IPS-18c (cell line): ENCODE results near the gene SBDS.
"Not testable (repeated sequence)": the region's sequence is repeated elsewhere in the genome, so short reads cannot be mapped to it uniquely, and the experiment has no call there.

Experiments
- H3K4me3 ChIP-seq: 2 replicates; pipeline ENCODE4 v1.7.0; 2013; ENCODE audit warnings: low read depth, mild to moderate bottlenecking, low read length, moderate library complexity; ENCODE audit not compliant: insufficient read depth
- H3K9me3 ChIP-seq: one replicate; pipeline ENCODE4 v1.6.1; 2013; ENCODE audit warnings: mild to moderate bottlenecking, low read length, moderate library complexity; ENCODE audit not compliant: control insufficient read depth, insufficient read depth

Gene SBDS

GRCh38 chr7:66995050-66995776 is at the start of gene SBDS:
Gene SBDS (minus strand): TSS chr7:66995586. CDS start chr7:66995417, 169 bp downstream.
- not testable (repeated sequence) for H3K9me3 ChIP-seq
- H3K4me3 ChIP-seq = peak within 1 kb of the TSS; percentile 75

- H3K9me3 ChIP-seq, H3K4me3 ChIP-seq: not testable (repeated sequence)
Measured at GRCh38 chr7:67043559-67043930, 48.2 kb upstream of the SBDS start.

GRCh38 chr7:67042781-67043558 is 47.6 kb upstream of the SBDS start:
- H3K4me3 ChIP-seq = not testable (repeated sequence)

GRCh38 chr7:67040832-67041231 is 45.4 kb upstream of the SBDS start:
- H3K4me3 ChIP-seq, H3K9me3 ChIP-seq: not testable (repeated sequence)

More at GRCh38 chr7:67042781-67043558, 47.6 kb upstream of the SBDS start:
- H3K9me3 ChIP-seq = not testable (repeated sequence)

- not testable (repeated sequence) for H3K4me3 ChIP-seq, H3K9me3 ChIP-seq
Measured at GRCh38 chr7:67036432-67037395, 41.3 kb upstream of the SBDS start.

- H3K9me3 ChIP-seq = no peaks in the 10 kb centered on the region
- no peak overlapping the region for H3K4me3 ChIP-seq
Measured at GRCh38 chr7:67033251-67033650, 37.9 kb upstream of the SBDS start.

- not testable (repeated sequence) for H3K4me3 ChIP-seq, H3K9me3 ChIP-seq
Measured at GRCh38 chr7:67031685-67032084, 36.3 kb upstream of the SBDS start.

- not testable (repeated sequence) for H3K4me3 ChIP-seq, H3K9me3 ChIP-seq
Measured at GRCh38 chr7:67025459-67025858, 30.1 kb upstream of the SBDS start.

- no peaks in the 10 kb centered on the region for H3K9me3 ChIP-seq
Measured at GRCh38 chr7:67022511-67022910, 27.1 kb upstream of the SBDS start.

GRCh38 chr7:67021260-67021659 is 25.9 kb upstream of the SBDS start:
- Histone ChIP-seq H3K4me3 (no peak overlapping the region), H3K9me3 (no peaks in the 10 kb centered on the region)

More at GRCh38 chr7:67022511-67022910, 27.1 kb upstream of the SBDS start:
- no peak overlapping the region for H3K4me3 ChIP-seq

- H3K9me3 ChIP-seq = no peaks in the 10 kb centered on the region
- no peak overlapping the region for H3K4me3 ChIP-seq
Measured at GRCh38 chr7:67019562-67020390, 24.4 kb upstream of the SBDS start.

- Histone ChIP-seq H3K4me3 (no peak overlapping the region), H3K9me3 (no peaks in the 10 kb centered on the region)
Measured at GRCh38 chr7:67018940-67019339, 23.6 kb upstream of the SBDS start.

- H3K9me3 ChIP-seq, H3K4me3 ChIP-seq: not testable (repeated sequence)
Measured at GRCh38 chr7:67017971-67018370, 22.6 kb upstream of the SBDS start.

- not testable (repeated sequence) for H3K9me3 ChIP-seq, H3K4me3 ChIP-seq
Measured at GRCh38 chr7:67014076-67014622, 18.8 kb upstream of the SBDS start.

- H3K9me3 ChIP-seq, H3K4me3 ChIP-seq: not testable (repeated sequence)
Measured at GRCh38 chr7:67009677-67010076, 14.3 kb upstream of the SBDS start.

GRCh38 chr7:67008260-67008659 is 12.9 kb upstream of the SBDS start:
- no peaks in the 10 kb centered on the region for H3K9me3 ChIP-seq
- H3K4me3 ChIP-seq = no peak overlapping the region
